Fibroblast of the aortic adventitia (primary cell): Measurements from ENCODE around the gene CCDC141. TPM values are rescaled to one million over a fixed set of nuclear protein-coding genes. Genes with fewer than 3 reads are reported as not detected.
"Not testable (repeated sequence)": the region's sequence is repeated elsewhere in the genome, so short reads cannot be mapped to it uniquely, and the experiment has no call there.

Source experiments
- DNase-seq: peaks from one replicate; pipeline ENCODE4 v3.0.0-alpha.2; 2010; ENCODE audit warnings: low read depth
- H3K4me3 ChIP-seq: 2 replicates; pipeline ENCODE4 v1.5.1; 2011; ENCODE audit warnings: low read depth, mild to moderate bottlenecking, control low read depth, low read length, moderate library complexity
- total RNA-seq: library from RNA; depleted of rRNA; stranded (reverse); fragments of >200 nt; gene quantifications from 2 replicates; pipeline ENCODE4 v1.2.3, GENCODE V29; 2012; ENCODE audit warnings: low replicate concordance
- TF ChIP-seq, protein P1 (sequence below): IDR thresholded peaks from 2 replicates; pipeline ENCODE4 v1.5.1; 2011; ENCODE audit warnings: mild to moderate bottlenecking, low read length, control low read depth, inconsistent platforms; ENCODE audit not compliant: insufficient read depth

The CCDC141 gene
- total RNA-seq, 1 donor = 2.7 TPM

DNA sequence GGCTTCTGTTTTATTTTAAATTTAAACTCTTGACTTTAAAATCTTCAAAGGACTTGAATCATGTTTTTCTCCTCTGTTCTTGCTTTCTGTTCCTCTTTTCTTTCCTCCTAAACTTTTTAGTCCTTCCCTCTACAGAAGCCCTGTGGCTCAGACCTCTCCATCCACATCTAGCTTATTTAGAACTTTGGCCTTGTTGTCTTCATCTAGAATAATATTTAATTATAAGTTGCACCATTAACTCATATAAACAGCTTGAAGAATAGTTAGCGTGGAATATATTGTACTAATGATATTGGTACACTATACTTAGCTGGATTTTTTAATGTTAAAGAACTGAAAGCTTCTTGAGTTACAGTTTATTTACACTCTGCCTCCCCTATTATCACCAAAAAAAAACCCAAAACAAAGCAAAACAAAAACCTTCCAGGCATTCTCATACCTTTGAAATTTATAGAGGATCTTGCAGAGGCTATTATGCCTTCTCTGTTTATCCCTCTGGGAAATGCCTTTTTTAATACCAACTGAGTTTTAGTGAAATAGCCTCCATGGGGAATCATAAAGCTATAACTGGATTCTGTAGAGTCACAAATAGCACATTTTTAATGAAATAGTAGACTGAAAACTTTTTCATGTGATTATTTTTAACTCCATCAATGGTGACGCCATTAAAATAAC is 9.2 kb upstream of the CCDC141 start:
- no peak for DNase-seq
- TF ChIP-seq, protein P1, sequence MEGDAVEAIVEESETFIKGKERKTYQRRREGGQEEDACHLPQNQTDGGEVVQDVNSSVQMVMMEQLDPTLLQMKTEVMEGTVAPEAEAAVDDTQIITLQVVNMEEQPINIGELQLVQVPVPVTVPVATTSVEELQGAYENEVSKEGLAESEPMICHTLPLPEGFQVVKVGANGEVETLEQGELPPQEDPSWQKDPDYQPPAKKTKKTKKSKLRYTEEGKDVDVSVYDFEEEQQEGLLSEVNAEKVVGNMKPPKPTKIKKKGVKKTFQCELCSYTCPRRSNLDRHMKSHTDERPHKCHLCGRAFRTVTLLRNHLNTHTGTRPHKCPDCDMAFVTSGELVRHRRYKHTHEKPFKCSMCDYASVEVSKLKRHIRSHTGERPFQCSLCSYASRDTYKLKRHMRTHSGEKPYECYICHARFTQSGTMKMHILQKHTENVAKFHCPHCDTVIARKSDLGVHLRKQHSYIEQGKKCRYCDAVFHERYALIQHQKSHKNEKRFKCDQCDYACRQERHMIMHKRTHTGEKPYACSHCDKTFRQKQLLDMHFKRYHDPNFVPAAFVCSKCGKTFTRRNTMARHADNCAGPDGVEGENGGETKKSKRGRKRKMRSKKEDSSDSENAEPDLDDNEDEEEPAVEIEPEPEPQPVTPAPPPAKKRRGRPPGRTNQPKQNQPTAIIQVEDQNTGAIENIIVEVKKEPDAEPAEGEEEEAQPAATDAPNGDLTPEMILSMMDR = no peak
- H3K4me3 ChIP-seq = no peak overlapping the region

GRCh38 chr2:179057737-179058136 is 7.8 kb upstream of the CCDC141 start:
- no peak for DNase-seq
- TF ChIP-seq, protein P1 = no peak
- no peak overlapping the region for H3K4me3 ChIP-seq

GRCh38 chr2:179053568-179053967 is 3.6 kb upstream of the CCDC141 start:
- DNase-seq, H3K4me3 ChIP-seq: not testable (repeated sequence)

DNA sequence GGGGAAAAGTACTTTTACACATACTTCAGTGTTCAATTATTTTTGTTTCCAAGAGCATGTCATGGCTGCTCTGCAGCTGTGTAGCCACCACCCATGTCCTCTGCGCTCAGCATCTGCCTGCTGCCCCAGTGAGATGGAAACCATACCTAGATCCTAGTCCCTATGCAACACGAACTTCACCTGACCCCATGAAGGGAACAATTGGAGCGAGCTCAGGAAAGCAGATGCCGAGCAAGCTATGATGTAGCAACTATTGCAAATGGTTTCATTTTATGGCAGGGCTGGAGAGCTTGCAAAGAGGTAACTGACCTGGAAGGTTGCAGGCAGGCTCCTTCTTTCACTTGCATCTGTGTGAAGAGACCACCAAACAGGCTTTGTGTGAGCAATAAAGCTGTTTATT is 1.3 kb upstream of the CCDC141 start:
- TF ChIP-seq, protein P1 = no peak

GRCh38 chr2:179050755-179051154 is 818 bp upstream of the CCDC141 start:
- no peak for DNase-seq
- TF ChIP-seq, protein P1 = no peak
- H3K4me3 ChIP-seq = no peak overlapping the region

More for the DNA sequence above, 1.3 kb upstream of the CCDC141 start:
- no peak overlapping the region for H3K4me3 ChIP-seq
- no peak for DNase-seq

DNA sequence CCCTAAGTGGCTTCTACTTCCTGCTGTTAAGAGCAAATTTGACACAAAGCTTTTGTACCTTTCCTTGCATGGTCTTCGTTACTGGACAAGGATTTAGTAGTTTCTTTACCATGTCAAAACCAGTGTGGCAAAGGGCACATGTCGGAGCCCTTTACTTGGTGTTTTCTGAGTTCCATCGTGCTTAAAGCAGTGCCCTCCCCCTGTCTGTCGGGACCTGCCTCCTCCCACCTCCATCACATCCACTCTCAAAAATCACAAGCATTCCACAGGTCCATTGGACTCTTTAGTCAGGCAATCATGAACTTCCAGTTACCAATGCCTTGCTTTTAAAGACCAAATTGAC is 763 bp downstream of the CCDC141 start:
- H3K4me3 ChIP-seq = no peak overlapping the region
- DNase-seq = no peak

GRCh38 chr2:179048099-179048498 is 1.8 kb downstream of the CCDC141 start:
- no peak overlapping the region for H3K4me3 ChIP-seq
- TF ChIP-seq, protein P1 = no peak
- no peak for DNase-seq

More for the DNA sequence above, 763 bp downstream of the CCDC141 start:
- TF ChIP-seq, protein P1 = no peak

GRCh38 chr2:179045602-179046001 is 4.3 kb downstream of the CCDC141 start:
- not testable (repeated sequence) for DNase-seq

More at GRCh38 chr2:179045602-179046001, 4.3 kb downstream of the CCDC141 start:
- not testable (repeated sequence) for H3K4me3 ChIP-seq
